Measurements from ENCODE around the gene CCDC137. TPM values are rescaled to one million over a fixed set of nuclear protein-coding genes. Genes with fewer than 3 reads are reported as not detected.

Gene CCDC137
- total RNA-seq, 1 experiment from 2014 or later = 40.7 TPM

DNA sequence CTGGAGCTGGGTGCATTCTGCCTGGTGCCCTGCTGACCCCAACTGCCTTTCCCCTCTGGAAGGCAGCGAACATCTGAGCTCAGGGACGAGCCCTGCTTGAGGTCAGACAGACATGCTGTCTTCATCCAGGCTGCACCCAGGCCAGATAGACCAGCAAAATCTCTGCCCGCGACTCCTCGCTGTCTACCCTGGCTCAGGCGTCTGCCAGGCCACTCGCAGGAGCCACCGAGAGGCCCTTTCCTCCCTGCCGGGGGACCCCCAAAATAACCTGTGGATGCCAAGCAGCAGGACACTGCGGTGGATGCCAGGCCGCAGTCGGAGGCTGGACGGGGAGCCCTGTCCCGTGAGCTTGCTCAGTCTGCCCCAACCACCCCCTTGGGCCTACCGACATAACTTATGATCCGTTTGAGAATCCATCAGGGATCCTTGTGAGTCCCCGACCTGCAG is 42.2 kb downstream of the CCDC137 start:
- DNase-seq = no peak
- H3K36me3 ChIP-seq (replicated peaks; ENCODE audit: control insufficient read depth, insufficient read depth, low read length) = peaks cover 10% of the 10 kb centered on the region
- H3K4me3 ChIP-seq (ENCODE audit: insufficient read depth, low read depth, low read length) = no peak overlapping the region
- peaks cover 1% of the 10 kb centered on the region; the same call in 1 of the 2 replicates for H3K27me3 ChIP-seq (ENCODE audit: control insufficient read depth, insufficient read depth, low read length)

- H3K36me3 ChIP-seq (replicated peaks; ENCODE audit: control insufficient read depth, insufficient read depth, low read length) = peaks cover under 1% of the 10 kb centered on the region
- H3K4me3 ChIP-seq (ENCODE audit: insufficient read depth, low read depth, low read length) = peak overlapping the region; percentile 47
- peaks cover 1% of the 10 kb centered on the region; the same call in 1 of the 2 replicates for H3K27me3 ChIP-seq (ENCODE audit: control insufficient read depth, insufficient read depth, low read length)
- DNase-seq = no peak
These were observed 44.2 kb downstream of the CCDC137 start for GRCh38 chr17:81710514-81711308.

- Histone ChIP-seq H3K36me3 (replicated peaks; ENCODE audit: control insufficient read depth, insufficient read depth, low read length) (no peaks in the 10 kb centered on the region; the same call in none of the 2 replicates), H3K4me3 (ENCODE audit: insufficient read depth, low read depth, low read length) (peak within 1 kb of the TSS; percentile 88), H3K27me3 (ENCODE audit: control insufficient read depth, insufficient read depth, low read length) (peaks cover 1% of the 10 kb centered on the region; the same call in 1 of the 2 replicates)
- peak; percentile 99 for DNase-seq
These were observed 45.4 kb downstream of the CCDC137 start, which contains the start of gene SLC25A10 for GRCh38 chr17:81711814-81712467. Gene SLC25A10, plus strand, starts transcription at chr17:81712284. Its CDS starts 143 bp downstream, at chr17:81712427.

- Histone ChIP-seq H3K36me3 (replicated peaks; ENCODE audit: control insufficient read depth, insufficient read depth, low read length) (peaks cover 1% of the 10 kb centered on the region), H3K27me3 (ENCODE audit: control insufficient read depth, insufficient read depth, low read length) (peaks cover 1% of the 10 kb centered on the region; the same call in 1 of the 2 replicates), H3K4me3 (ENCODE audit: insufficient read depth, low read depth, low read length) (peak overlapping the region; percentile 88)
- peak; percentile 87 for DNase-seq
These were observed 46.0 kb downstream of the CCDC137 start for GRCh38 chr17:81712468-81713003.

GRCh38 chr17:81713004-81713555 is 46.5 kb downstream of the CCDC137 start:
- H3K36me3 ChIP-seq (replicated peaks; ENCODE audit: control insufficient read depth, insufficient read depth, low read length) = peaks cover 1% of the 10 kb centered on the region
- DNase-seq = no peak

GRCh38 chr17:81713556-81714411 is 47.2 kb downstream of the CCDC137 start:
- H3K4me3 ChIP-seq (ENCODE audit: insufficient read depth, low read depth, low read length) = no peak overlapping the region; the same call in 1 of the 2 replicates
- H3K36me3 ChIP-seq (replicated peaks; ENCODE audit: control insufficient read depth, insufficient read depth, low read length) = peaks cover 1% of the 10 kb centered on the region
- H3K27me3 ChIP-seq (ENCODE audit: control insufficient read depth, insufficient read depth, low read length) = peaks cover 1% of the 10 kb centered on the region; the same call in 1 of the 2 replicates
- no peak for DNase-seq

More at GRCh38 chr17:81713004-81713555, 46.5 kb downstream of the CCDC137 start:
- H3K4me3 ChIP-seq (ENCODE audit: insufficient read depth, low read depth, low read length) = peak overlapping the region; percentile 88
- peaks cover 1% of the 10 kb centered on the region; the same call in 1 of the 2 replicates for H3K27me3 ChIP-seq (ENCODE audit: control insufficient read depth, insufficient read depth, low read length)

DNA sequence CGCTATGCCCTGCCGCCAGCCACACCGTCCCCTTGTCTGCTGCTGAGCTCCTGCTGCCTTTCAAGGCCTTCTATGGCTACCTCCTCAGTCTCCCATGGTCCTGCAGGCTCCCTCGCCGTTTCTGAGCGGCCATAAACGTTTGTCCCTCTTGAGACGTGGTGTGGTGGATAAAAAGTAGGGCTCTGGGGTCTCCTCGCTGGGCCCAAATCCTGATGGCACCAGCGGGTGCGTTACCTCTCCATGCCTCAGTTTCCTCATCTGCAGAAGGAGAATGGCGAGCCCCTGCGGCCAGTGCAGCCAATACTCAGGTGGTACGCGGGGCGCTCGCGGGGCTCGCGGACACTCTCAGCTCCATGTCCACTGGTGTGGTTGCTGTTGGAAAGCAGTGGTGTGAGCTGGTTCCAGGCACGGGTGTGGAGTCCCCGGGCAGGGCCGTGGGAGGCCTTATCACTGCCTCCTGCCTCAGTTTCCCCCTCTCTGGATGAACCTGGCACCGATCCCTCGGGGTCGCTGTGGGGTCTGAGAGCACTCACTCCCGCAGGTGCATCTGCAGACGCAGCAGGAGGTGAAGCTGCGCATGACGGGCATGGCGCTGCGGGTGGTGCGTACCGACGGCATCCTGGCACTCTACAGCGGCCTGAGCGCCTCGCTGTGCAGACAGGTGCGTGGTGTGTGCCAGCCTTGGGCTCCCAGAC is 48.0 kb downstream of the CCDC137 start:
- H3K27me3 ChIP-seq (ENCODE audit: control insufficient read depth, insufficient read depth, low read length) = peaks cover 1% of the 10 kb centered on the region; the same call in 1 of the 2 replicates
- DNase-seq = no peak
- H3K36me3 ChIP-seq (replicated peaks; ENCODE audit: control insufficient read depth, insufficient read depth, low read length) = peaks cover 1% of the 10 kb centered on the region
- H3K4me3 ChIP-seq (ENCODE audit: insufficient read depth, low read depth, low read length) = no peak overlapping the region

- Histone ChIP-seq H3K36me3 (replicated peaks; ENCODE audit: control insufficient read depth, insufficient read depth, low read length) (peaks cover 1% of the 10 kb centered on the region), H3K4me3 (ENCODE audit: insufficient read depth, low read depth, low read length) (no peak overlapping the region), H3K27me3 (ENCODE audit: control insufficient read depth, insufficient read depth, low read length) (peaks cover 1% of the 10 kb centered on the region; the same call in 1 of the 2 replicates)
- DNase-seq = no peak
These were observed 48.8 kb downstream of the CCDC137 start for GRCh38 chr17:81715107-81715871.

DNA sequence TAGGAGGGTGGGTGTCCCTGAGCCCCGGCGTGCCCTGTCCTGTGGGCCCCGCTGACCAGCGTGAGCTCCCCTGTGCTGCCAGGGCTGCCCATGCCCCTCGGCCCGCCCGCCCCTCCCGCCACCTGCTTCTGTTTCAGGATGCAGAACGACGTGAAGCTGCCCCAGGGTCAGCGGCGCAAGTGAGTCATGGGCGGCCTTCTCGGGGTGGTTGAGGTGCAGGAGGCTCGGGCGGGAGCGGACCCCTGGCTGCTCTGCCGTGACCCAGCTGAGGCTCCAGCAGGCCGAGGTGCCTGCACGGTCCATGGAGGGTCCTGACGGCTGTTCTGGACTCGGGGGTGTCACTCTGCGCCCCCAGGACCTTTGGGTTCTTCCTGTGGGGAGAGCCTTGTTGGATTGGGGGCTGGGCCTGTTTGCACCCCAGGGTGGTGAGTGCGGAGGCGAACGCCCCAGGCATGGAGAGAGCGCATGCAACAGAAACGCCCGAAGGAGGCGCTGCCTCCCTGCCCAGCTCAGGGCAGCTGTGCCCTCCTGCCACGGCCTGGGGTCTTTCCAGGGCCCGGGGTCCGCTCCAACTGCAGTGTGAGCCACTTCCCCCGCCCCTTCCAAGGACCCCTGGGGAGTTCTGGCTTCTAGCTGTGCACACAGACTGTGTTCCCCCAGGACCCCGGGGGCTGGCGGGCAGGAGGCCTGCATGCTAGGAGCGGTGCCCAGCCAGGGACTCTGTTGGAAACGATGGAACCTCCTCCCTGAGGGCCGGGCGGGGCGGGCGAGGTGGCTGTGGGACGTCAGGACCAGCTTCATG is 49.5 kb downstream of the CCDC137 start:
- H3K4me3 ChIP-seq (ENCODE audit: insufficient read depth, low read depth, low read length) = no peak overlapping the region

DNA sequence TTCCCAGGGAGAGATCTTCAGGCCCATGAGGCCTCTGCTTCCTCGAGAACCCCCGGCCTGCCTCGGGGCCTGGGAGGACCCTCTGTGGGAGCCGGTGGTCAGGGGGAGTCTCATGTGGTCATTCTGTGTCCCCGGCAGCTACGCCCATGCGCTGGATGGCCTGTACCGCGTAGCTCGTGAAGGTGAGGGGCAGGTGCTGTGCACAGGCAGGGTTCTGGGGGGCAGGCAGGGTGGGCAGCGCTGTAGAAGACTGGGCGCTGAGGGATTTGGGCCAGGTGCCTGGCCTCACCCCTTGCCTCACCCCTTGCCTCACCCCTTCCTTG is 50.1 kb downstream of the CCDC137 start:
- Histone ChIP-seq H3K4me3 (ENCODE audit: insufficient read depth, low read depth, low read length) (no peak overlapping the region), H3K27me3 (ENCODE audit: control insufficient read depth, insufficient read depth, low read length) (no peaks in the 10 kb centered on the region), H3K36me3 (replicated peaks; ENCODE audit: control insufficient read depth, insufficient read depth, low read length) (peaks cover 1% of the 10 kb centered on the region)
- no peak for DNase-seq

More for the DNA sequence above, 49.5 kb downstream of the CCDC137 start:
- no peak for DNase-seq
- Histone ChIP-seq H3K27me3 (ENCODE audit: control insufficient read depth, insufficient read depth, low read length) (no peaks in the 10 kb centered on the region), H3K36me3 (replicated peaks; ENCODE audit: control insufficient read depth, insufficient read depth, low read length) (peaks cover 1% of the 10 kb centered on the region)

DNA sequence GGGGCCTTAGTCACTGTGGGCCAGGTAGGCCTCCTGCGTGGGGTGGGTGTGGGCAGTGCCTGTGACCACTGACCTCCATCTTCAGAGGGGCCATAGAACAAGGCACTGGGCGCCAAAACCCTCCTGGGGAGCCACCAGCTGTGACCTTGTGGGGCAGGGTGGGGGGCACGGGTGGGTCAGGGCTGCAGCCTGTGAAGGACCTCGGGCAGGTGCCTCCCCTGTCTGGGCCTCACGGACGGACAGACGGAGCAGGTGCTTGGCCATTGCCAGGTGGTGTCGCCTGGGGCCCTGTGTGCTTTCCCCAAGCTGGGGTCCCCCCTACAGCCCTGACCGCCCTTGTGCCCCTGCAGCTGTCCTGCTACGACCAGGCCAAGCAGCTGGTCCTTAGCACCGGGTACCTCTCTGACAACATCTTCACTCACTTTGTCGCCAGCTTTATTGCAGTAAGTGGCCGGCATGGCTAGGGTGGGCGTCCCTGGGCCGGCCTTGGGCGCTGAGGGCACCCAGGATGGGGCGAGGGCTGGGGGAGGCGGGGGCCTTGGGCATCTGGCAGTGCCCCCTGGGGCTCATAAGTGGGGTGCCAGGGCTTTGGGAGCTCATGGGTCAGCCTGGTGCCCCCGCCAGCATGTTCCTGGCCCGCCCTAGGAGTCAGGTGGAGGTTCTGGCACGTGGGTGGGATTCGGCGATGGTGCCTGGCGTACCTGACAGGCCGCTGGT is 50.7 kb downstream of the CCDC137 start:
- H3K36me3 ChIP-seq (replicated peaks; ENCODE audit: control insufficient read depth, insufficient read depth, low read length) = peaks cover 1% of the 10 kb centered on the region
- DNase-seq = no peak
- no peaks in the 10 kb centered on the region for H3K27me3 ChIP-seq (ENCODE audit: control insufficient read depth, insufficient read depth, low read length)
- no peak overlapping the region for H3K4me3 ChIP-seq (ENCODE audit: insufficient read depth, low read depth, low read length)

- DNase-seq = no peak
- Histone ChIP-seq H3K4me3 (ENCODE audit: insufficient read depth, low read depth, low read length) (no peak overlapping the region), H3K36me3 (replicated peaks; ENCODE audit: control insufficient read depth, insufficient read depth, low read length) (peaks cover 1% of the 10 kb centered on the region), H3K27me3 (ENCODE audit: control insufficient read depth, insufficient read depth, low read length) (no peaks in the 10 kb centered on the region)
These were observed 51.2 kb downstream of the CCDC137 start for GRCh38 chr17:81717766-81718089.
